ENCODE data around the gene TNFRSF8. TPM values are rescaled to one million over a fixed set of nuclear protein-coding genes. Genes with fewer than 3 reads are reported as not detected.
"Not testable (repeated sequence)": the region's sequence is repeated elsewhere in the genome, so short reads cannot be mapped to it uniquely, and the experiment has no call there.

Gene TNFRSF8
- total RNA-seq, 1 donor from 2014 or later = 0.18 TPM

DNA sequence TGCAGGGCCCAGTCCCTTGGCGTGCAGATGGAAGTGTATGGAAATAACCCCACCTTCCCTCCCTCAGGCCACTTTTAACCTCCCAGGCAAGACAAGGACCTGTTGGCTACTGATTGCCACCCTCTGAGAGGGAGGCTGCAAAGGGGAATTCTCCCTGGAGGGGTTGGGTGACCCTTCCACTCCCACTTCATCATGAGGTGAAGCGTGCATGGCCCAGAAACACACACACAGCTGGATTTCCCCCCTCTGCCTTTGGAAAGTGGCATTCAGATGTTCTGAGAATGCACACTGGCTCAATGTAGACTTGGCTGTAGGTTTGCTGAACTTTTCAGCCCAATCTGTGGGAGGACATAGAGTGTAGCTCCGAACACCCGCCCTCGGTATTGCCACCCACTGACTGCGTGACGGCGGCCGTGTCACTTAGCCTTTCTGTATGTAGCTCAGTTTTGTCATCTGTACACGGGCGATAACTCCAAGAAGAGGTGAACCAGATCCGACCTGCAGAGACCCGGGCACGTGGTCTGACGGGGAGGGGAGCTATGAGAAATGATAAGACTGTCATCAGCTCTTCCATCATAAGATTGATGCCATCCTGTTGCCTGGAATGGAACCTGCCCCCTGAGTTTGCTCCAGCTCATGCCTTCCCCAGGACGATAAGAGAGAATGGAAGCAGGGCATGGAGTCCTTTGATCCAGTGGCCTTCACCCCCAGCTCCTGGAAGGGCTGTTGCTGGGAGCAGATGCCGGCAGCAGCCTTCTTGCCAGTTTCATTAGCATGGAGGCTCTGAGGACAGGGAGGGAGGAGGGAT lies 24.5 kb upstream of the TNFRSF8 start:
- no peak for DNase-seq (ENCODE audit: extremely low read depth, low read depth, low spot score)

GRCh38 chr1:12039164-12039525 lies 24.0 kb upstream of the TNFRSF8 start:
- no peak for DNase-seq (ENCODE audit: extremely low read depth, low read depth, low spot score)

GRCh38 chr1:12039824-12040456 lies 23.2 kb upstream of the TNFRSF8 start:
- DNase-seq (ENCODE audit: extremely low read depth, low read depth, low spot score) = not testable (repeated sequence)

DNA sequence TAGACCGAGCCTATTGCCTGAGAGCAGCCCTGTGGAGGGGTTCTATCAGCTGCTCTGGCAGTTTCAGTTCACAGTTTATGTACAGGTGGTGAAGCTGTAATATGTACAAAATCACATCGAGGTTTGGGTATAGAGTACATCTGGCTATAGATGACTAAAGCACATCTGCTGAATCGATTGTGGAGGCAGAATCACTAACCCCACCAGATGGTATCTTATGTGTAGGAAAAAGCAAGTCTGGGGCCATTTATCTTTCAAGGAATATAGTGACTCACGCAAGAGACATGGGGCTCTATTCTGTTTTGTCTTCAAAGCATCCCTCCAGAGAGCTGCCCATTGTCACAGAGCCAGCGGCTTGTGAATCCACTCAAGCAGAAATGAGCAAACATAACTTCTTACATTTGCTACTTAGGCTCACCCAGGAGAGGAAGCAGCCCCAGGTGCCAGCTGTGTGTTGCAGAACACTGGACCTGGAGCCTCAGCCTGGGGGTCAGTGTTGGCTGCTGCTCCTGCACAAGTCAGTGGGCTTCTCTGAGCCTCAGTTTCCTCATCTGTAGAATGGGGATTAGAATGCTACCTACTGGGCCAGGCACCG lies 22.5 kb upstream of the TNFRSF8 start:
- no peak for DNase-seq (ENCODE audit: extremely low read depth, low read depth, low spot score)

DNA sequence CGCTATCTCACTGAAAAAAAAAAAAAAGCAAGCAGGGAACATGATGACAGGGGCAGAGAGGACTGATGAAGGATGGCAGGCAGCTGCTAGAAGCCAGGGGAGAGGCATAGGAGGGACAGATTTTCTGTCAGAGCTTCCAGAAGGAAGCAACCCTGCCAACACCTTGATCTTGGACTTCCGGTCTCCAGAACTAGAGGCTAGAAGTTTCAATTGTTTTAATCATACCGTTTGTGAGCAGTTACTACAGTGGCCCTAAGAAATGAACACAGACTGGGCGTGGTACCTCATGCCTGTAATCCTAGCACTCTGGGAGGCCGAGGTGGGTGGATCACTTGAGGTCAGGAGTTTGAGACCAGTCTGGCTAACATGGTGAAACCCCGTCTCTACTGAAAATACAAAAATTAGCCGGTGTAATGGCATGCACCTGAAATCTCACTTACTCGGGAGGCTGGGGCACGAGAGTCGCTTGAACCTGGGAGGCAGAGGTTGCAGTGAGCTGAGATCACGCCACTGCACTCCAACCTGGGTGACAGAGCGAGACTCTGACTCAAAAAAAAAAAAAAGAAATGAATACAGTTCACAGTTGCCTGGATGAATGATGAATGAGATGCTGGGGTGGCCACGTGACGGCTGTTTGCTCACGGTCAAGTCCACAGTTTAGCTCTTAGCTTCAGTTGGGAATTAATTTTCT lies 18.8 kb upstream of the TNFRSF8 start:
- DNase-seq (ENCODE audit: extremely low read depth, low read depth, low spot score) = not testable (repeated sequence)

- DNase-seq (ENCODE audit: extremely low read depth, low read depth, low spot score) = no peak
Measured at GRCh38 chr1:12046749-12047119, 16.4 kb upstream of the TNFRSF8 start.

DNA sequence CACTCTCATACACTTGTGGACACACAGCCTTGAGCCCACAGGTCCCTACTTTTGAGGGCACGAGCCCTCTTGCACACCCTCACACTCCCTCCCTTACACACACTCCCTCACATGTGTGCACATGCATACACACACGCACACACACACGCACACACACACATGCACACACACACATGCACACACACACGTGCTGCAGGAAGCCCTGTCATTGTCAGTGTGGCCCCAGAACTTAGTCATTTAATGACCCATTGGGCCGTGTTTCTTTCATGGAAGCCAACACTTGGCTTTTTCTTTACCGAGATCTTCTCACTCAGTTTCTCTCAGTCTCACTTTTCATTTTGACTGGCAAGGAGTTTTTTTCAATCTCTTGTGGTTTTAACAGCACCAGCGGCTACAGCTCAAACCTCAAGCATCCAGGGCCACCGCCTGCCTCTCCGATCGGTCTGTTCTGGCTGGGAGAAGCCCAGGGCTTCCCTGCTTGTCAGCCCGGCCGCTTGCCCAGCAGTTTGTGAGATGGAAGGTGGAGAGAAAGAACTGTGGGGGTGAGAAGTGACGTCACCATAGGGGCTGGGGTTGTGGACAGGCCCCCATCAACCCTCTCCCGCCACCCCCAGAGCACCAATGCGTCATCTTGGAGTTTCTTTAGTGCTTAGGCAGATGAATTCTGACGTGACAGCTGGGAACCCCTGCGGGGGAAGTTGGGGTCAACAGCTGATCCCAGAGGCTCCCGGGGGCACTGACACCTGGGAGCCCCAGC lies 15.8 kb upstream of the TNFRSF8 start:
- DNase-seq (ENCODE audit: extremely low read depth, low read depth, low spot score) = no peak

DNA sequence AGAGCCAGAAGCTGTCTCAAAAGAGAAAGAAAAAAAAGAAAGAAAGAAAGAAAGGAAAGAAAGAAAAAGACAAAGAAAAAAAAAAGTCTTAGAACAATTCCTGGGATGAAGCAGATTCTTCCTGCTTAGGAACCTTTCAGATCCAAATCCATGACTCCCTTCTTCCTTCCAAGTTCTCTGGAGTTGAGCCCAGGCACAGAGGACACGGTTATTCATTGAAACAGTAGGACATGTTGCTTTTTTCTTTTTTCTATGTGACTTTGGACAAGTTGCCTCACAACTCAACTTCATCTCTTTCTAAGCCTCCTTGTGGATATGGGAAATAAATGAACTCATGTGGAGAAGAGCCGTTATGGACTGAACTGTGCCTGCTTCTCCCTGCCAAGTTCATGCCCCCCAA lies 14.7 kb upstream of the TNFRSF8 start:
- no peak for DNase-seq (ENCODE audit: extremely low read depth, low read depth, low spot score)

- no peak for DNase-seq (ENCODE audit: extremely low read depth, low read depth, low spot score)
Measured at GRCh38 chr1:12049616-12050015, 13.5 kb upstream of the TNFRSF8 start.

DNA sequence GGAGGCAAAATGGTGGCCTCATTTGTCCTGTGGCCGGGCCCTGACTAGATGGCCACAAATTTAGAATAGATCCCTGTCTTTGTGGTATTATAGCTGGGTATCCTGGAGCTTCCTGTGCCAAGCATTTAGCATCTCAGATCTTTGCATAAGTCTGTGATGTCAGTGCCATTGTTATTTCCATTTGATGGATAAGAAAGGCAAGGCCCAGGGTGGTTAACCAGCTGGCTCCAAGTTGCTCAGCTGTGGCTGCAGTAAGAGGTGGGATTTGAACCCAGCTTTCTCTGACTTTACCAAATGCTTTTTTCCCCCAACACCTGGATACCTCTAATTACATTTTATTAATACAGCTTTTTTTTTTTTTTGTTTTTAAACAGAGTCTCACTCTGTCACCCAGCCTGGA lies 11.7 kb upstream of the TNFRSF8 start:
- no peak for DNase-seq (ENCODE audit: extremely low read depth, low read depth, low spot score)

- no peak for DNase-seq (ENCODE audit: extremely low read depth, low read depth, low spot score)
Measured at GRCh38 chr1:12052008-12052573, 11.0 kb upstream of the TNFRSF8 start.

GRCh38 chr1:12052997-12053686 lies 10.0 kb upstream of the TNFRSF8 start:
- no peak for DNase-seq (ENCODE audit: extremely low read depth, low read depth, low spot score)

DNA sequence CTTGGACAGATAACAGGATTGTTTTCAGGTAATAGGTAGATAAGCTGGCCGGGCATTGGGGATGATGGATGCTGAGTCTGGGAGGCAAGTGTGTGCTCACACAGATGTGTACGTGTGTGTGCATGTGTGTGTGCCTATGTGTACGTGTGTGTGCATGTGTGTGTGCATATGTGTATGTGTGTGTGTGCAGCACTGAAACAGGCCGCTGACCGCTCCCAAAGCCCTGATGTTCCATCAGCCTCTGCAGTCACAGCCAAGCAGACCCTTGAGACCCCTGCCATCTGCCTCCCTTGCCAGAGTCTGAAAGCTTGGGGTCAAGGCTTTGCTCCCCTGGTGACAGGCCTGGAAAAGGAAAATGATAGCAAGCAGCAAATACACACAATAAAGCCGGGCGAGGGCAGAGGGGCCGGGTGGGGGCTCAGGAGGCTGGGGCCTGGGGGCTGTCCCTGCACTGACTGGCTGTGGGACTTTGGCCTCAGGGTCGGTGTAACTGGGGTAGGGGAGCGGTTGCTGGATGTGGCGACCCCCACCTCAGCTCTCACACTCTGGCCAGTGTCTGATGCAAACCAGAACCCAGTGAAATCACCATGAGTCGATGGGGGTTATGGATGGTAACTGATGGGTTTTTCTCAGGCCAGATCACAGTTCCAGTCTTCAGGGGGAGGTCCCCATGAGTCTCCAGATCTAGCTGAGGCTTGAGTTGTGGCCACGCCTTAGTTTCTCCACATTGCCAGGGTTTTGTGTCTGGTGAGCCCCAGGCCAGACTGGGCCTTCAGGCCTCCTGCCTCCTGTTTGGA lies 9.2 kb upstream of the TNFRSF8 start:
- no peak for DNase-seq (ENCODE audit: extremely low read depth, low read depth, low spot score)

- DNase-seq (ENCODE audit: extremely low read depth, low read depth, low spot score) = no peak
Measured at GRCh38 chr1:12055259-12055658, 7.8 kb upstream of the TNFRSF8 start.

DNA sequence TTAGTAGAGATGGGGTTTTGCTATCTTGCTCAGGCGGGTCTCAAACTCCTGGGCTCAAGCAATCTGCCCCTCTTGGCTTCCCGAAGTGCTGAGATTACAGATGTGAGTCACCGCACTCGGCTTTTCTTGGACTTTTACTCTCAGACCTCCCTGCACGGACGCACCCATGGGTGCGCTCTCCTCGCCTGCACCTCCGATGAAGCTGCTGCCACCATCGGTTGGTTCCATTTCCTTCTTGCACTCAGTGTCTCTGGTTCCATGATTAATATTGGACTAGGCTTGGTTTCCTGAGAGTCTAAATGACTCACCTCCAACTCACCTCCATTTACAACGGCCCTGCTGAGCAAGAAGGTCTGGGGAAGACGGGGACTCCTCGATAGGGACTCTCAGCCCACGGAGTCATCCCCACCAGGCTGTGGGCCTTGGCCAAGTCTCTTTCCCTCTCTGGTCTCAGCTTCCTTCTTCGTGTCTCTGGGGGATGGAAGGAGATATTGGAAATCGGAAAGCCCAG lies 6.7 kb upstream of the TNFRSF8 start:
- DNase-seq (ENCODE audit: extremely low read depth, low read depth, low spot score) = no peak

DNA sequence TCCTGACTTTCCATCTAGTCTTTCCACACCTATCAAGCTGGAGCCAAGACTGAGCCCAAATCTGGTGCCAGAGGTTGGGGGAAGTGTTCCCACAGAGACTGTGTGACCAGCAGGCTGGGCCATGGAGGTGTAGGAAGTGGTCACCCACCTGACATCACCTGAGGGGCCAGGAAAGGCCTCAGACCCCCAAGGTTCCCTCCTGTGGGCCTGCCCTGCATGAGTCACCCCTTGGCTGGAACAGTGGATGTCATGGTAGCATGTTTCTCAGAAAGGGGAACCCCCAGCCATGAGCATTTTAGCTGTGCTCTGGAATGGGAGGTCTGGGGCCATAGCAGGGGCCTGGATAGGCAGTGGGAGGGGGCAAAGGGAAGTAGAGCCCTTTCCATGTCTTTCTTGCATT lies 5.7 kb upstream of the TNFRSF8 start:
- DNase-seq (ENCODE audit: extremely low read depth, low read depth, low spot score) = no peak

DNA sequence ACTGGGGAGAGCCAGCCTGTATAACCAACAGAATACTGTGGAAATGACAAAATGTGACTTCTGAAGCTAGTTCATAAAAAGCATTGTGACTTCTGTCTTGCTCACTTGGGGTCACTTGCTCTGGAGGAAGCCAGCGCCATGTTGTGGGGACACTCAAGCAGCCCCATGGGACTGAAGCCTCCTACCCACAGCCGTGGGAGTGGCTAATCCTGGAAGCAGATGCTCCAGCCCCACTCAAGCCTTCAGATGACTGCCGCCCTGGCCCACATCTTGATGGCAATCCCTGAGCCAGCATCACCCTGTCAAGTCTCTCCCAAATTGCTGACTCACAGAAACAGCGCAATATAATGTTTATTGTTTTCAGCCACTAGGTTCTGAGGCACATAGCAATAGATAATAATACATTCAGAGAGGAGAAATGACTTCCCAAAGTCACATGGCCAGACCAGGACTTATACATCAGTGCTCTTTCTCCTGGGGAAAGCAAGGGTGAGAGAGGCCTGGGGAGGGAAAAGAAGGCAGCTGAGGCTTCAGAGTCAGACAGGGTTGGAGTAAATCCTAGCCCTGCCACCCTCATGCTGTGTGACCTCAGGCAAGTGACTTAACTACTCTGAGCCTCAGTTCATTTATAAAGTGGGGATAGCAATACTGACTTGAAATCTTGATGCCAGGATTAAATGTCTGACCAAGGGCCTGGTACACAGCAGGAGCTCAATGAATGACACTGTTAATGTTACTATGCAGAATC lies 5.0 kb upstream of the TNFRSF8 start:
- no peak for DNase-seq (ENCODE audit: extremely low read depth, low read depth, low spot score)

DNA sequence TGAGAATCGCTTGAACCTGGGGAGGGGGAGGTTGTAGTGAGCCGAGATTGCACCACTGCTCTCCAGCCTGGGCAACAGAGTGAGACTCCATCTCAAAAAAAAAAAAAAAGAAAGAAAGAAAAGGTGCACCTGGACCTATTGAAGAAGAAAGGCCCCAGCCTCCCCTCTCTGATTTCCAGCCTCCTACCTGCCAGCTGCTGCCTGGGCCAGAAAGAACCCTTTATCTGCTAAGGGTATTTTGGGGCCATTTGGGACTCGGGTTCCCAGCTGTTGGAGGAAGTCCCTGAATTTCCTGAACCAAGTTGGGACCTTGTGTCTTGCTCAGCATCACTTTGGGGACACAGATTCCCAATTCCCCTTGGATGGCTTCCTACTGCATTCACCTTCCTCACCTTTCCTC lies 3.9 kb upstream of the TNFRSF8 start:
- no peak for DNase-seq (ENCODE audit: extremely low read depth, low read depth, low spot score)
